GM12875 (cell line): ENCODE measurements around the gene B4GALNT3.

Experiments used
- H3K4me3 ChIP-seq: one replicate; pipeline ENCODE4 v1.5.1; 2011; ENCODE audit warnings: low read depth, low read length, control low read depth
- TF ChIP-seq, protein P1 (sequence below): IDR thresholded peaks from 2 replicates; pipeline ENCODE4 v1.5.1; 2011; ENCODE audit warnings: low read depth, mild to moderate bottlenecking, control low read depth, inconsistent platforms, low read length, moderate library complexity, borderline replicate concordance; ENCODE audit not compliant: insufficient read depth

B4GALNT3 gene

GRCh38 chr12:608413-608812, 148.7 kb downstream of the B4GALNT3 start:
- TF ChIP-seq, protein P1, sequence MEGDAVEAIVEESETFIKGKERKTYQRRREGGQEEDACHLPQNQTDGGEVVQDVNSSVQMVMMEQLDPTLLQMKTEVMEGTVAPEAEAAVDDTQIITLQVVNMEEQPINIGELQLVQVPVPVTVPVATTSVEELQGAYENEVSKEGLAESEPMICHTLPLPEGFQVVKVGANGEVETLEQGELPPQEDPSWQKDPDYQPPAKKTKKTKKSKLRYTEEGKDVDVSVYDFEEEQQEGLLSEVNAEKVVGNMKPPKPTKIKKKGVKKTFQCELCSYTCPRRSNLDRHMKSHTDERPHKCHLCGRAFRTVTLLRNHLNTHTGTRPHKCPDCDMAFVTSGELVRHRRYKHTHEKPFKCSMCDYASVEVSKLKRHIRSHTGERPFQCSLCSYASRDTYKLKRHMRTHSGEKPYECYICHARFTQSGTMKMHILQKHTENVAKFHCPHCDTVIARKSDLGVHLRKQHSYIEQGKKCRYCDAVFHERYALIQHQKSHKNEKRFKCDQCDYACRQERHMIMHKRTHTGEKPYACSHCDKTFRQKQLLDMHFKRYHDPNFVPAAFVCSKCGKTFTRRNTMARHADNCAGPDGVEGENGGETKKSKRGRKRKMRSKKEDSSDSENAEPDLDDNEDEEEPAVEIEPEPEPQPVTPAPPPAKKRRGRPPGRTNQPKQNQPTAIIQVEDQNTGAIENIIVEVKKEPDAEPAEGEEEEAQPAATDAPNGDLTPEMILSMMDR: no peak
- H3K4me3 ChIP-seq: no peak overlapping the region

GRCh38 chr12:608921-609320, 149.2 kb downstream of the B4GALNT3 start:
- TF ChIP-seq, protein P1: no peak
- H3K4me3 ChIP-seq: no peak overlapping the region

DNA sequence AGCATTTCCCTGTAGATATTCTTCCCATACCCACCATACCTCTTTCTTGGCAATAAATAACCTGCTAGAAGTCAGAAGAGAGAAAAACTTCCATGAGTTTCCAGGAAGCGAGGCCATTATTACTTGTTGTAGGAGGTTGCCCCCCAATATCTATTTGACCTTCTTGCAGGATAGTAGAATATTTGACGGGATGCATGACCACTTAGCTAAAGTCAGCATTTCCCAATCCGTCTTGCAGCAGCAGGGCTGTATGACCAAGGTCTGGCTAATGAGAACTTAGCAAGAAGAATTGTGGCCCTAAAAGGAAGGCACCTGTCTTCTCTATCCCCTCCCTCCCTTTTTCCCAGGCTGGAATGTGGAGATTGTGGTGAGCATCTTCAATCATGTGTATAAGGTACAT, 152.0 kb downstream of the B4GALNT3 start:
- TF ChIP-seq, protein P1: no peak
- H3K4me3 ChIP-seq: no peak overlapping the region

DNA sequence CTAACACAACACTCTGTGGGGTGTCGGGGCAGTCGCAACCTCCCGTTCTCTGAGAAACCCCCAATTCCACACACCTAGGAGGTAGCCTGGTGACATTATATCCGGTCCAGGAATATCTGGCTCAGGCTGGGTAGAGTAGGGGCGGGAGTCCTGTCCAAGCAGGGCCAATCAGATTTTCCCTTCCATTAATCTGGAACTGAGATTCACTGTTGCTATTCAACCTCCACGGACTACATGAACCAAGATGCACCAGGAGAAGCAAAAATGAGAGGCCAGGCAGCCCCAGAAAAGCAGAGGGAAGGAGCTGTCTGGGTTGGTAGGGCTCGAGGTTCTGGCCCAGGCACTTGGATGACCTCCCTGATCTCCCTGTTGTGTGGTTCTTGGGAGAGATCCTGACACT, 152.6 kb downstream of the B4GALNT3 start:
- TF ChIP-seq, protein P1: no peak
- no peak overlapping the region for H3K4me3 ChIP-seq

- TF ChIP-seq, protein P1: no peak
Measured at GRCh38 chr12:612886-613285, 153.1 kb downstream of the B4GALNT3 start.

More at GRCh38 chr12:612886-613285, 153.1 kb downstream of the B4GALNT3 start:
- H3K4me3 ChIP-seq: no peak overlapping the region
